T-helper 2 cell (primary cell): ENCODE measurements around the gene SEMA6A.

Experiments used
- DNase-seq, 5 experiments: peaks; one replicate each; pipeline versions ENCODE4 v3.0.0 to v3.0.0-alpha.2; 2012 to 2022
- total RNA-seq, 2 donors: gene quantifications; one replicate each; lab custom pipeline; 2026; lab: John Stamatoyannopoulos, UW

Gene SEMA6A
- 0 to 0.74 reads per million in 2 donors for total RNA-seq

GRCh38 chr5:116574367-116575325, at the start of gene SEMA6A:
SEMA6A (minus strand) TSS chr5:116574823; CDS start chr5:116504944, 69,879 bp downstream.
- peak in 2 of 5 experiments; percentile 35 to 78 for DNase-seq

DNA sequence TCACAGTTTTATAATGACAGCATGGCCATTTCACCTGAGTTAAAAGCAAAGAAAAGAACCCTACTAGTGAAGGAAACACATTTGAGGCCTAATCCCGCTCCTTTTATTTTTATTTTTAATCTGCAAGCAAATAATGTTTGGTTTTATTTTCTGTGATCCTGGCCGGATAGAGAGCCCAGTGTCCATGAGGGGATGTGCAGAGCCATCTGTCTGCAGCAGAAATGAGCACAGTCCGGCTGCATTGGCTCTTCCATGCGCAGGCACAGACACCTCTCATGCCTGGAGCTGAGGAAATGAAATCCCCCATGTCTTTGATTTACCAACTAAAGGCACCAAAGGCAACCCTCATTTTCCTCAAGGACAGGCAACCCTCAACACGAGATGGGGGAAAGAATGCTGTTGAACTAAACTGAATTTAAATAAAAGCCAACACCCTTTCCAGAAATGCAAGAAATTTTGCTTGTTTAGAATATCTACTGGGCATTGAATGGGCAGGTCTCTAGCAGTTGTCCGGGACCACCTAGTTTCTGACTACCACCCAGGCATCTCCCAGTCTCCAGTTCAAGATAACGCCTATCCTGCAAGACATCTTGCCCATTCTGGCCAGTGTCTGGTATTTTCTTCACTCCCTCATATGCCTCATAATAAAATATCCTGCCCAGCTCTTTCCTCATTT, 47.9 kb upstream of the SEMA6A start:
- no peak for DNase-seq

DNA sequence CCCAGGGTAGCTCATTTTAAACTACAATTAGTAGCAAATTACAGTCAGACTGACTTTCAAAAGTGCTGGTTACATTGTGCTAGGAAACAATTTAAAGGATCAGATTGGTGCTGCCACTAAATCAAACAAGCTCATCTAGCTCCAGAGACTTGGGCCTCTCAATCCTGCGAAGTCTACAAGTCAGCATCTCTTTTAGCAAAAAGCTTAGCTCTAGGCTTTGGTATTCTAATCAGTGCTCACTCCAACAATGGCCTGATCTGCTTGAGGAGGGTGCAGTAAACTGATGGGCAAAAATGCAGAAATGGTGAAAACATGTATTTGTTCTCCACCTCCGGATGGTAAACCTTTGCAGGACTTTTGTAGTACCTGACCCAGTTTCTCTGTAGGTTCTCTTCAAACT, 47.0 kb upstream of the SEMA6A start:
- no peak for DNase-seq

- DNase-seq: no peak
These were observed 42.3 kb upstream of the SEMA6A start for GRCh38 chr5:116616876-116617275.

- no peak for DNase-seq
These were observed 39.9 kb upstream of the SEMA6A start for GRCh38 chr5:116614603-116614920.

- no peak for DNase-seq
These were observed 38.8 kb upstream of the SEMA6A start for GRCh38 chr5:116613445-116613844.

GRCh38 chr5:116612431-116612830, 37.8 kb upstream of the SEMA6A start:
- DNase-seq: no peak

DNA sequence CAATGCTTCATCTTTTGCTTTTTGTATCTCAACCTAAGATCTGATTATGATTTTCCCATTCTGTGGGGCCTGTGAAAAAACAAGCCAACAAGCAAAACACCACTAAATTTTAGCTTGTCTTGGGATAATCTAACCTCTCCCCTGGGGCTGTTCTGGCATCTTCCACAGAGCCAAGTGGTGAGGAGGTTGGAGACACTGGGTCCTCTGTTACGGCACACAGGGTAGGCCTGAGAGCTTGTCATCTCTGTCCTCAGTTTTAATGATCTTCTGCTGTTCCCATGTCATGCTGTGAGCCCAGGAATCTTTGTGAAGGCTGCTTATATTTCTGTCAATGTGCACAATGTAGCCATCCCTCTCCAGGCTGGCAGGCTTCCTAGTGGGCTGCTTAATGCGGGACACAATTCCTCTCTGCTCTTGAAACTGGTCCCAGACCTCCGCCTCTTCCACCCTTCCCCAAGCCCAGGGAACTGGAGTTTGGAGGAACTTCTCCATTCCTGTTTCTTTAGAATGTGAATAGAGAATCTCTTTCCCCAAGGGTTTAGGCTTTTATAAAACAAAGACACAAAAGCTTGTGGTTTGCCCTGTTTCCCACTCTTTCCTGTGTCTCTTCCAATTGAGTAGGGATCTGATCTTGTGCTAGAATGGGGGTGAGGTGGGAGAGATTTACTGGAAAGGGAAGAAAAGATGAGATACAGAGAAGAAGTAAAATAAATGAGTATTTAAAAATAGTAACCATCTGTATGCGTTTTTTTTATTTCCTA, 30.9 kb upstream of the SEMA6A start:
- DNase-seq: no peak

DNA sequence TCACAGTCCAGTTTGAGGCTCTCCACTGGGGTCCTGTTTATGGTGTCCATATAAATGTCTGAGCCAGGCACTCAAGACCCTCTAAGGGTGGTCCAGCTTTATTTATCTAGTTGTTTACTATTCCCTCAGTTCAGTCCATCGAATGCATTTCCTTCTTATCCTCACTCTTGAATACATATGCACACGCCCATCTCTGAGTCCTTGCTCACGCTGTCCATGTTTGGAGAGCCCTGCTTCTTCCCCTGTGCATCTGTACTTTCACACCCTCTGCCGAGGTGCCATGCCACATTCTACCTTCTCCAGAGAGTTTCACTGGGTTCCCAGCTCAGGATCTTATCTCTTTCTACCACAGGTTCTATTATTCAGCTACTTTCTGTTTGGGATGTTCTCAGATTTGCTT, 30.2 kb upstream of the SEMA6A start:
- no peak for DNase-seq

DNA sequence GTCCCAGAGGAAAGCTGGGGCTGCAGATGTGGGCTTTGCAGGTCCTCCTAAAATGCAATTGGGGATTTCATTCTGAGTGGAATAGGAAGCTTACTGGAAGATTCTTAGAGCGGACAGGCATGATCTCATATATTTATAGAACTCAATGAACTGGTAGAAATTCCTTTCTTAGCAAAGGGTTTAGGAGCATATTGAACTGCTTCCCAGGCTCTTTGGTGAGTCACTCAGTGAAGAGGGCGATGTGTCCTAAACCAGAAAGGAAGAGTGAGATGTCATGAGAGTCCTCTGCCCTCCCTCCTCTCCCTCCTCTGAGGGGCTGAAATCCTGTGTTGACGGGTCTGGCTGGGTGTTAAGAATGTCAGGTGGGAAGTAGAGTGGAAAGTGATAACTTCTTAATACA, 26.3 kb upstream of the SEMA6A start:
- DNase-seq: no peak

DNA sequence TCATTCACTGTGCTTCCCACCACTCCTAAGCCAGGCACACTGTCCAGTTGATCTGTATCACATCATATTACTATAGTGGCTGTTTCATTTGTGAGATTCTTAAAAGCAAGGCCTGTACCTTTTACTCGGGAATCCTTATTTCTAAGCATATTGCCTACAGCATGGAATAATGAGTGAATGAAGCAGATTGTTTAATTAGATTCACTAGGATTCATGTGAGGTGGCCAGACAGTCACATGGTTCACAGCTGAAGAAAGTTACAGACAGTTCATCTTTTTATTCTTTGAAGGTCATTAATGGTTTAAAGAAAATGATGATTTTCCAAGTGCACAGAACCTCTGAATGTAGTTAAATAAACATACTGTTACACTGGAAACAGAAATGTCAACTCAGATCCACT, 24.3 kb upstream of the SEMA6A start:
- no peak for DNase-seq

- DNase-seq: no peak
These were observed 20.9 kb upstream of the SEMA6A start for GRCh38 chr5:116595498-116595897.

GRCh38 chr5:116593340-116593739, 18.7 kb upstream of the SEMA6A start:
- DNase-seq: no peak

GRCh38 chr5:116585227-116585626, 10.6 kb upstream of the SEMA6A start:
- DNase-seq: no peak

DNA sequence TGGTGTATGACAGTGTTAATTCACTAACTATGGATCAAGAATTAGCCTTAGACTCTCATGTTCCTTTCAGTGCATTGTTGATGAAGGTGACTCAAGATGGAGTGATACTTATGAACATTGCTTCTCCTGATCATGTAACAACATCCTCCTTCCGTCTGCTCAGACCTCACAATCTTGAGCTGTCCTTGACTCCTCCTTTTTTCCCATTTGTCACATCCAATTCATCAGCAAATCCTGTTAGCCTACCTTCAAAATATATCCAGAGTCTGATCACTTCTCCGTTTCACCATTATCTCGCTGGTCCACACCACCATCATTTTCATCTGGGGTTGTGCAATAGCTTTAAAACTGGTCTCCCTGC, 9.2 kb upstream of the SEMA6A start:
- no peak for DNase-seq

GRCh38 chr5:116583085-116583861, 8.7 kb upstream of the SEMA6A start:
- DNase-seq: no peak

DNA sequence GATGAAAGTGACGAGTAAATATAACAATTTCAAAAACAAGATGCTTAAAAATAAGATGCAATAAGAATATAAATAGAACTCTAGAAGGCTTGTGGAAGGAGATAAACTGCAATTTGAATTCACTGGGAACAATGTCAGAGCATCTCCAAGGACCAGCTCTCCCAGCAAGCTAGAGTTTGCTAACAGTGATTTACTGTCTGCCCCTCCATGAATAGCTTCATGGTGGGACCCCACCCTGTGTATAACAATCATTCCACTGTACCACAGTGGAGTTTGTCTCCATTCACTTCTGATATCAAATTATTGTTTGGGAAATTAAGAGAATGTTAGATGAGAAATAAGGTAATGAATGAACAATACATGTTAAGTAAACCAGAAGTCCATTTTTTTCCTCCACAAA, 7.3 kb upstream of the SEMA6A start:
- no peak for DNase-seq

- no peak for DNase-seq
These were observed 4.5 kb upstream of the SEMA6A start for GRCh38 chr5:116579144-116579543.

- no peak for DNase-seq
These were observed 4.1 kb upstream of the SEMA6A start for GRCh38 chr5:116578676-116579075.

GRCh38 chr5:116577064-116577788, 2.6 kb upstream of the SEMA6A start:
- DNase-seq: no peak

DNA sequence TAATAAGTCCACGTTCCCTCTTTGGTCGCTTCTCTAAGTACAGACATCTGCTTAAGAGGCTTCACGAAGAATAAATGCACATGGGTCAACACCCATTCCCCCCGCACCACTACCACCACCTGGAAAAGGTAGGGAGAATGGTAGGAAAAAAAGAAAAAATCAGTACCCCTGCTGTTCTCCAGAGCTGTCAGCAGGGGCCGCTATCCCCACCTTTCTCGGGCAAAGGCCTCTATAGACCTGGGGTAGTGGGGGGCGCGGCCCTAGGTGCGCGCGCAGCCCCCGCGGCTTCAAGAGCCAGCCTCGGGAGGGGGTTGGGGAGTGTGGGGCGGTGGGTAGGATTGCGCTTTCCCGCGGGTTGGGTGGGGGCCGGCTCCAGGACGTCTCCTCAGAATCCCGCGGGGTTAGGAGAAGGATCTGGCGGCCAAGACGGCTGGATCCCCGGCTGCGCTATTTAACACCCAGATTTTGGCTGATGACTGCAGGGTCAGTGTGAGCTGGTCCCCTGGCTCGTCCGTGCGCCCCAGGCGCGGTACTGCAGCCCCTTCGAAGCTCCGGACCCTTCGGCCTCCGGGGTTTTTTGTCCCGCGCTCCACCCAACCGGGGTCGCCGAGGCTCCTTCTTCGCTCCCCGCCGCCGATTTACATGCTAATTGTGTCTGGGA, 1.6 kb upstream of the SEMA6A start:
- peak in 1 of 5 experiments; percentile 56 for DNase-seq
